Suprapubic skin (tissue), 3 donors: Measurements from ENCODE around the gene USP34.

Source experiments
- CTCF ChIP-seq, 2 donors: fragments of 200-600 bp in 1 of 2; fragments of 450-650 bp in 1 of 2; sonication (generic) in 1 of 2; IDR thresholded peaks; one replicate each; pipeline ENCODE4 v1.5.1; 2016 to 2019; ENCODE audit warnings: antibody characterized with exemption in 2 of 2, mild to moderate bottlenecking in 1 of 2, moderate library complexity in 1 of 2
- POLR2A ChIP-seq, 2 donors: fragments of 450-650 bp; IDR thresholded peaks; one replicate each; pipeline ENCODE4 v1.6.1; 2017; ENCODE audit warnings: antibody characterized with exemption in 2 of 2, mild to moderate bottlenecking in 2 of 2, moderate library complexity in 2 of 2

- TF ChIP-seq CTCF (IDR thresholded peaks at IDR 0.05) (no peak), POLR2A (IDR thresholded peaks at IDR 0.05) (no peak)
Measured at GRCh38 chr2:61218817-61219170, 252.1 kb downstream of the USP34 start.
